Body of pancreas (tissue), 4 donors: ENCODE data around the gene EBF3.

ENCODE experiments used
- CTCF ChIP-seq, 7 experiments: fragments of 450-650 bp in 4 of 7; fragments of 200-600 bp in 3 of 7; sonication (generic) in 3 of 7; IDR thresholded peaks; one replicate each; pipeline ENCODE4 v1.5.1; 2016 to 2019; ENCODE audit warnings: antibody characterized with exemption in 7 of 7
- POLR2A ChIP-seq, 3 donors: fragments of 450-650 bp; IDR thresholded peaks; one replicate each; pipeline ENCODE4 v1.6.1; 2016; ENCODE audit warnings: antibody characterized with exemption in 3 of 3, mild to moderate bottlenecking in 2 of 3

- TF ChIP-seq CTCF (IDR thresholded peaks at IDR 0.05) (no peak), POLR2A (IDR thresholded peaks at IDR 0.05) (no peak)
These were observed 42.1 kb downstream of the EBF3 start for GRCh38 chr10:129921801-129922597.
